ENCODE measurements around the gene ABCC5.

ABCC5 gene

DNA sequence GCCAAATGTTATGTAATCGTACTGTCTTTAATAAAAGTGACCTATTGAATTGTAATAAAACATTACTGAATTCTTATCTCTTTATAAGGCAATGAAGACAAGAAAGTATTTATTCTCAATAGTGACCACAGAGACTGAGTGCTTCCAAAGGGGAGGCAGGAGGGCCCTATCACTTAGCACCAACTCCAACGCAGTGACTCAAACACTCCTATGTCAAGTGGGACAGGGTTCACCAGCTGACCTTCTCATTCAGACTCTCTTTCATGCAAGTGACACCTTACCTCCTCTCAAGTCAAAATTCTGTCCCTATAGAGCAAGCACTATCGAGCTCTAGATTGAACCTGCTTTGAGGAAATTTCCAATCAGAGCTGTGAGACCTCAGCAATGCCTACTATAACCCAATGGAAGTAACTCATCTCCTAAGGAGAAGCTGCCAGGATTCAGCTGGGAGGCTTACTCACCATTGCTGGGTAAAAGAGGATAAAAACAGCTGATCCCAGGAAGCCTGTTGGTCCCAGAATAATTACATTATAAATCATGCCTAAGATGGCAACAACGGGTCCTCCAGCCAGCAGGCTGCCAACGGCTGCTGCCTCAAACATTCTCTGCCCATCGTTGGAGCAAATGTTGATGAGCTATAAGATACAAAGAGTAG is 35.6 kb downstream of the ABCC5 start:
- no peaks in the 10 kb centered on the region for H3K4me1 ChIP-seq (ENCODE audit: insufficient read depth, poor library complexity, severe bottlenecking)
- TF ChIP-seq, protein P1, sequence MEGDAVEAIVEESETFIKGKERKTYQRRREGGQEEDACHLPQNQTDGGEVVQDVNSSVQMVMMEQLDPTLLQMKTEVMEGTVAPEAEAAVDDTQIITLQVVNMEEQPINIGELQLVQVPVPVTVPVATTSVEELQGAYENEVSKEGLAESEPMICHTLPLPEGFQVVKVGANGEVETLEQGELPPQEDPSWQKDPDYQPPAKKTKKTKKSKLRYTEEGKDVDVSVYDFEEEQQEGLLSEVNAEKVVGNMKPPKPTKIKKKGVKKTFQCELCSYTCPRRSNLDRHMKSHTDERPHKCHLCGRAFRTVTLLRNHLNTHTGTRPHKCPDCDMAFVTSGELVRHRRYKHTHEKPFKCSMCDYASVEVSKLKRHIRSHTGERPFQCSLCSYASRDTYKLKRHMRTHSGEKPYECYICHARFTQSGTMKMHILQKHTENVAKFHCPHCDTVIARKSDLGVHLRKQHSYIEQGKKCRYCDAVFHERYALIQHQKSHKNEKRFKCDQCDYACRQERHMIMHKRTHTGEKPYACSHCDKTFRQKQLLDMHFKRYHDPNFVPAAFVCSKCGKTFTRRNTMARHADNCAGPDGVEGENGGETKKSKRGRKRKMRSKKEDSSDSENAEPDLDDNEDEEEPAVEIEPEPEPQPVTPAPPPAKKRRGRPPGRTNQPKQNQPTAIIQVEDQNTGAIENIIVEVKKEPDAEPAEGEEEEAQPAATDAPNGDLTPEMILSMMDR (IDR thresholded peaks at IDR 0.05; ENCODE audit: poor library complexity, severe bottlenecking): no peak
- no peak overlapping the region for H3K4me3 ChIP-seq (ENCODE audit: severe bottlenecking)
- no peaks in the 10 kb centered on the region for H3K27me3 ChIP-seq (ENCODE audit: insufficient read depth, poor library complexity, severe bottlenecking)
- H3K9me3 ChIP-seq (ENCODE audit: severe bottlenecking): no peaks in the 10 kb centered on the region
- DNase-seq (ENCODE audit: low spot score) (no peak), ATAC-seq (ENCODE audit: low read depth) (no peak)
- H3K27ac ChIP-seq (ENCODE audit: poor library complexity, severe bottlenecking): no peak overlapping the region
- peaks cover 27% of the 10 kb centered on the region for H3K36me3 ChIP-seq (ENCODE audit: low read depth)

DNA sequence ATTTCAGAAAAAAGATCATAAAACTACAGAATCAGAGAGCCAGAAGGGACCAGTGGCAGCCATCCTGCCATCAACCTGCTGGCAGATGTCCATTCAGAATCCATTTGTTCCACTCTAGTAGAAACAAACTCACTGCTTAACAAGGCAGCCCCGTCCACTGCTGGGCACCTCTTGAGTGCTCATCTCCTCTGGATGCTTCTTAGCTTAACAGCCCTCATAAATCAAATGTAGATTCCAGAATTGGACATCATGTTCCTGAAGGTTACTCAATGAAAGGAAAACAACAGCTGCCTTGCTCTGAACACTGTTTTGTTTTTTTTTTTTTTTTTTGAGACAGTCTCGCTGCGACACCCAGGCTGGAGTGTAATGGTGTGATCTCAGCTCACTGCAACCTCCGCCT is 37.3 kb downstream of the ABCC5 start:
- DNase-seq (ENCODE audit: low spot score) (no peak), ATAC-seq (ENCODE audit: low read depth) (no peak)
- H3K27ac ChIP-seq (ENCODE audit: poor library complexity, severe bottlenecking): no peak overlapping the region
- TF ChIP-seq, protein P1 (IDR thresholded peaks at IDR 0.05; ENCODE audit: poor library complexity, severe bottlenecking): no peak
- H3K27me3 ChIP-seq (ENCODE audit: insufficient read depth, poor library complexity, severe bottlenecking): no peaks in the 10 kb centered on the region
- no peaks in the 10 kb centered on the region for H3K9me3 ChIP-seq (ENCODE audit: severe bottlenecking)
- no peaks in the 10 kb centered on the region for H3K4me1 ChIP-seq (ENCODE audit: insufficient read depth, poor library complexity, severe bottlenecking)
- peaks cover 18% of the 10 kb centered on the region for H3K36me3 ChIP-seq (ENCODE audit: low read depth)
- H3K4me3 ChIP-seq (ENCODE audit: severe bottlenecking): no peak overlapping the region

DNA sequence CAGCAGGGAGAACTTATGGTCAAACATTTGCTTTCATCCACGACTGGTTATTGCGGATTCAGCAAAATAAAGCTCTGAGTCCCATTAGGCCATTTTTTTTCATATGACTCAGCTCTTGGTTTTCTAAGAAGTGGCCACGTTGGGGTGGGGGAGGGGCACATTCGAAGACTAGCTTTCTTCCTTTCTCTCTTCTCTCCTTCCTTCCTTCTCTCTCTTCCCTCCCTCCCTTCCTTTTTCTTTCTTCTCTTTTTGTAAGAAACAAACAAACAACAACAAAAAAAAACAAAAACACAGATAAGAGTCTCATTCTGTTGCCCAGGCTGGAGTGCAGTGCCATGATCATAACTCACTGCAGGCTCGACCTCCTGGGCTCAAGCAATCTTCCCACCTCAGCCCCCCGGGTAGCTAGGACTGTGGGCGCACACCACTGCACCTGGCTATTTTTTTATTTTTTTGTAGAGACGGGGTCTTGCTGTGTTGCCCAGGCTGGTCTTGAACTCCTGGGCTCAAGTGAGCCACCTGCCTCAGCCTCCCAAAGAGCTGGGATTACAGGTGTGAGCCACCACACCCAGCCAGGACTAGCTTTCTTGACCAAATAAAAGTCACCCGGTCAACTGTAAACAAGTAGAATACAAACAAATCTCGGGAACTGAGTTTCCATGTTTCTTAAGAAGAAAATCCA is 41.6 kb downstream of the ABCC5 start:
- Histone ChIP-seq H3K4me1 (ENCODE audit: insufficient read depth, poor library complexity, severe bottlenecking) (no peaks in the 10 kb centered on the region), H3K36me3 (ENCODE audit: low read depth) (peaks cover 25% of the 10 kb centered on the region), H3K4me3 (ENCODE audit: severe bottlenecking) (no peak overlapping the region), H3K27me3 (ENCODE audit: insufficient read depth, poor library complexity, severe bottlenecking) (no peaks in the 10 kb centered on the region), H3K9me3 (ENCODE audit: severe bottlenecking) (no peaks in the 10 kb centered on the region), H3K27ac (ENCODE audit: poor library complexity, severe bottlenecking) (no peak overlapping the region)
- DNase-seq (ENCODE audit: low spot score): no peak
- ATAC-seq (ENCODE audit: low read depth): no peak
- TF ChIP-seq, protein P1 (IDR thresholded peaks at IDR 0.05; ENCODE audit: poor library complexity, severe bottlenecking): no peak

DNA sequence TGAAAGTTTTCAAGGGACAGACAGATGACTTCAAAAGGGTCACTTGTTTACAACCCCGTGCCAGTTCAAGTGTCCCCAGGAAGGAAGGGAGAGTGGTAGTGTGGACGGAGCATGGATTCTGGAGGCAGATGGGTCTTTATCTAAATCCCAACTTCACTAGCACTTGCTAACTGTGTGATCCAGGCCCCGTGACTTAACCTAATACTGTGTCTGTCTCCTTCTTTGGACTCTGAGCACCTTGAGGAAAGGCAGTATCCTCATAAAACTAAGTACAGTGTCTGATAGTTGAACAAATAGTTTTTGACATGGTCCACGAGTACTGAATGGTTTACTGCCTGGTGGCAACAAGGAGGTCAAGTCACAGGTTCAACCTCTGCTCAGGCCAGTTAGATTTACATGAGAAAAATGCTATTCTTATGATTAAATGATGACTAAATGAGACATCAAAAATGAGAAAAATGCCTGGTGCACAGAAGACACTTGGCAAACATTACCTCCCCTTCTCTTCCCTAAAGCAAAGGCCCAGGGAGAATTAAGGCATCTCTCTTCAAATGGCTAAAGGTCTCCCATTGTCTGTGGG is 48.9 kb downstream of the ABCC5 start:
- ATAC-seq (ENCODE audit: low read depth) (no peak), DNase-seq (ENCODE audit: low spot score) (no peak)
- H3K27me3 ChIP-seq (ENCODE audit: insufficient read depth, poor library complexity, severe bottlenecking): no peaks in the 10 kb centered on the region
- H3K4me1 ChIP-seq (ENCODE audit: insufficient read depth, poor library complexity, severe bottlenecking): no peaks in the 10 kb centered on the region
- no peak overlapping the region for H3K27ac ChIP-seq (ENCODE audit: poor library complexity, severe bottlenecking)
- peaks cover 10% of the 10 kb centered on the region for H3K36me3 ChIP-seq (ENCODE audit: low read depth)
- TF ChIP-seq, protein P1 (IDR thresholded peaks at IDR 0.05; ENCODE audit: poor library complexity, severe bottlenecking): no peak
- no peaks in the 10 kb centered on the region for H3K9me3 ChIP-seq (ENCODE audit: severe bottlenecking)
- H3K4me3 ChIP-seq (ENCODE audit: severe bottlenecking): no peak overlapping the region

DNA sequence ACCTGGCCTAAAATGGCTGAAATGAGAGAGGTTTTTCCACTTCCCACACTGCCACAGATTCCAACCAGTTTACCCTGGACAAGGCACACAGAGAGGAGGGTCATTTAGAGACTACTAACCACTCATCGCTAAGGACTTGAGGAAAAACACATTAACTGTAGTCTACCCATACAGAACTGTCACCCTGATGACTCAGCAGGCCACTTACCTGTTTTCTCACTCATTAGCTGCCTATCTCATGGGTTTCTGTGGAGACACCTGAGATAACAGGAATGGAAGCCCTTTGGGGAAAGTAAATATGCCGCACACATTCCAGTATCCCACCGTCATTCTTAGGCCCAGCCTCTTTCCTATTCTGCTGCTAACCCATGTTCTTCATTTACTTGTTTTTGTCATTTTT is 50.0 kb downstream of the ABCC5 start:
- peaks cover 13% of the 10 kb centered on the region for H3K36me3 ChIP-seq (ENCODE audit: low read depth)
- TF ChIP-seq, protein P1 (IDR thresholded peaks at IDR 0.05; ENCODE audit: poor library complexity, severe bottlenecking): no peak
- H3K27me3 ChIP-seq (ENCODE audit: insufficient read depth, poor library complexity, severe bottlenecking): no peaks in the 10 kb centered on the region
- H3K4me3 ChIP-seq (ENCODE audit: severe bottlenecking): no peak overlapping the region
- H3K9me3 ChIP-seq (ENCODE audit: severe bottlenecking): no peaks in the 10 kb centered on the region
- no peak for ATAC-seq (ENCODE audit: low read depth)
- H3K4me1 ChIP-seq (ENCODE audit: insufficient read depth, poor library complexity, severe bottlenecking): no peaks in the 10 kb centered on the region
- no peak for DNase-seq (ENCODE audit: low spot score)
- no peak overlapping the region for H3K27ac ChIP-seq (ENCODE audit: poor library complexity, severe bottlenecking)

Measured in RWPE2 (cell line).